NCI-H2029 (cell line): ENCODE measurements around the gene FGD5.
"Not testable (repeated sequence)": the region's sequence is repeated elsewhere in the genome, so short reads cannot be mapped to it uniquely, and the experiment has no call there.

Source experiments
- DNase-seq: peaks from one replicate; lab custom pipeline; 2025; lab: John Stamatoyannopoulos, UW

The FGD5 gene

GRCh38 chr3:14805961-14806537 is 12.7 kb upstream of the FGD5 start:
- no peak for DNase-seq

DNA sequence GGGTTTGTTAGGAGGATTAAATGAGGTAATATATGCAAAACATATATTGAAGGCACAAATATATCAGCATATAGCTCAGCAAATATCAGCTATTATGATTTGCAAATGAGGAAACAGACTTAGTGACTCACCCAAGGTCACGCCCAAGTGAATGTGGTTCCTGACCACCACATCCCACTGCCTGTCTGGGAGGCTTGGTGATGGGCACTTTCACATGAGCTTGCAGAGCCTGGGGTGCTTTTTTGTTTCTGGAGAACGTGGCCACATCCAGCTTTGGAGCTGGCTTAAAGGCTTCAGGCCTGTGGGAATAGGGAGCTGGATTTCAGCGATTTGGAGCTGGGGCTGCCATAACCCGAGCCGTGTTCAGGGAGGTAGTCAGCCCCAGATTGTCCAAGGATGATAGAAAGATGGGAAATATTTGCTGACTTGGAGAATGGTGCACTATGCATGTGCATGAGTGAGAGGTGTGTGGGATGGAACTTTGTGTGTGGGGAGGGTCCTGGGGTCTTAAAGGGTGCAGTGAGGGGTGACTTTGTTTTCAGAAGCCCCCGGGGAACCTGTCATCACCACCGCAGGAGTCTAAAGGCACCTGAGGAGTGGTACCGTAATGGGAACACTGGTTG is 12.0 kb upstream of the FGD5 start:
- no peak for DNase-seq

- DNase-seq = no peak
These were observed 10.7 kb upstream of the FGD5 start for GRCh38 chr3:14808025-14808424.

DNA sequence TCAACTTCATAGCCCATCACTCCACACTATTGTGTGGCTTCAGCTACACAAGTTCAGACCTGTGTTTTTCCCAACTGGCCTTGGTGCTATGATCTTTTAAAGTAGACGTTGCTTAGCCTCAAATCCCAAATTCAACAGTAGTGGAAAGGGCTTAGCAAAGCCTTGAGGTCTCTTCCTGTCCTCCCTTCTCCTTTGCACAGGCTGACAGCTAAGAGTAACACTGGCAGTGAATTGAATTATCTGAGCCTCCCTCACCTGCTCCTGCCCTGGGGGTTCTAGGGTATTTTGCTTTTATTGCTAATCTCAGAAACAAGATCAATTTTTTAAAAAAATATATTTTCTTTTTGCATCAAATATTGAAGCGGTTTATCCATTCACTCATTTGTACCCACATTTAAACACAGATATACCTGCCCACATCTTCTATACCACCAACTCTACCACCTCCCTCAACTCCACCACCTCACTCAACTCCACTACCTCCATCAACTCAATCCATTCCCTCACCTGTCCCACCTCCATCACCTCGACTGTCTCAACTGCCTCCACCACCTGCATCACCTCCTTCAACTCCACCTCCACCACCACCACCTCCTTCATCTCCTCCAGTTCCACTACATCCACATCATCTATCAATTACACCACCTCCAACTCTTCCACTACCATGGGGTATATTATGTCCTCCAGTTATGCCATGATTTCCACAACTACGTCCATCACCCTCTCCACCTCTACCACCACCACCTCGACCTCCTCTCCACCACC is 10.1 kb upstream of the FGD5 start:
- DNase-seq = no peak

GRCh38 chr3:14809611-14810010 is 9.2 kb upstream of the FGD5 start:
- not testable (repeated sequence) for DNase-seq

DNA sequence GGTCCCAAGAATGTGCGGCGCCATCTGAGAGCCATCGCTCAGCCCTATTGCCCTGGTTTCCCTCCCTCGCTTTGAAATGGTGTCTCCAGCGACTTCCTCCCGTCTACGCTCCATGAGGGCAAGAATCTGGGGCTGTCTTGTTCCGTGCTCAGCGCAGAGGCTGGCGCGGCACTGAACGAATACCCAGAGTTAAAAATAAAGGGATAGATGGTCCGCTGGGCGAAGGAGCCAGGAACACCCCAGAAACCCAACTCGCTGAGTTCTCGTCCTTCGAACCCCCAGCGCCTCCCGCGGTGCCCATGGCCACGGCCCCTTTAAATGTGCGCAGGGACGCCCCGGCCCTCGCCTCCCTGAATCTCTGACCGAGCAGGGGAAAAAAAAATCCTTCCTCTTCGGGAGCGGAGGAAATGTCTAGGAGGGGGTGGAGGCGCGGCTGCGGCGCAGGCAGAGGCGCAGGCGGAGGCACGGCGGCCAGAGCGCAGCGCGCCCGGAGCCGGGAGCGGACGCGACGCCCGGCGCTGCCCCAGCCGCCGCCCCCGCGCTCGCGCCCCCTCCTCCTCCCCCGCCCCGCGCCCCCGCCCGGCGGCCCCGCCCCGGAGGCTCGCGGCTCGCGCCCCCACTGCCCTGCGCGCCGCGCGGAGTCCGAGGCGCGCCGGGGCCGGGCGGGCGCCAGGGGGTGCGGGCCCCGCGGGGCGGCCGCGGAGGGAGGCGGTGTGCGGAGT is 8.5 kb upstream of the FGD5 start:
- DNase-seq = no peak

DNA sequence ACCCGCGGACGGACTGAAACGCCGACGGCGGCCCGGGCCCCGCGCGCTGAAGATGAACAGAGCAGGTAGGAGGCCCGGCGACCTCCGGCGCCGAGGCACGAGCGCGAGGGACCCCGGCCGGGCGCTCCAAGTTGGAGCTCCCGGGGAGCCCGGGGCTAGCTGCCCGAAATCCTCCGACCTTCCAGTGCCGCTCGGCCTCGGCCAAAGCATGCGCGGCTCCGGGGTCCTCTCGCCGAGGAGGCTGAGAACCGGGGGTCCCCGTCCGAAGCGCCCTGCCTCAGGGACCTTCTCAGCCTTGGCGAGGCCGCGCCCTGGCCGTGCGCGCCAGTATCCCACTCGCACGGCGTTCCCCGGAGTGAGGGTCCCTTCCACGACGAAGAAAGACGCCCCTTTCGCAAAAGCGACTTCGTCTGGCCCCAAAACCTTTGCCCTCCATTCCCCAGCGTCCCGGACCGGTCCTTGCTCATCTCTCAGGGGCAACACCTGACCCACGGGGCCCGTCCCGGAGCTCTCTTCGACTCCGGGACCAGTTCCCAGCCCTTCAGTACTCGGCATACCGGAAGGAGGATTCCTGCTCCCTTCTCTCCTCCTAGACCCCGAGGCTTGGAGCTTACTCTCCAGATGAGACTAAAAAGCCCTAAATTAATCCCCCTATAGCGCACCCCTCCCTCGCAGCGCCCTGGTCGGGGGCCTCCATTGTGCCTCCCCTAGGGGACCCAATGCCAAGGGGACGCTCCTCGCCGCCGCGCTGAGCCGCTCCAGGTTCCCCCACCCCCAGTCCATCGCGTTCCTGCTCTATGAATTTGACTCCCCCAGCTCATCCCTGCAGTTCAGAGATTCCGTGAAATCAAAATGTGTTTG is 7.7 kb upstream of the FGD5 start:
- no peak for DNase-seq

DNA sequence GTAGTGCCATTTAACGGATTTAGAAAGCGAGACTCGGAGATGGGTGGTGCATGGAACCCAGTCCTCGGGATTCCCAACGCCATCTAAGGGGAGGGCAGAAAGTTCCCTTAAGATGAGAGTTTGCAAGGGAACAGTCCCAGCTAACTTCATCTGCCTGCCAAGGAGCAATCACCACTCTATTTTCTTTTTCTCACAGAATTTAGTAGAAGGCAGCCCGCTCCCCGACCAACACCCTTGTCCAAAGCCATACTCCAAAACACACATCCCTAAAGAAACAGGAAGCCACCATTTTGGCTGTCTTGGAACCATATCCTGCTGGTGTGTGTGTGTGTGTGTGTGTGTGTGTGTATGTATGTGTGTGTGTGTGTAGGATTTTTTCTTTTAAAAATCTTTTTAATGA is 7.1 kb upstream of the FGD5 start:
- no peak for DNase-seq

DNA sequence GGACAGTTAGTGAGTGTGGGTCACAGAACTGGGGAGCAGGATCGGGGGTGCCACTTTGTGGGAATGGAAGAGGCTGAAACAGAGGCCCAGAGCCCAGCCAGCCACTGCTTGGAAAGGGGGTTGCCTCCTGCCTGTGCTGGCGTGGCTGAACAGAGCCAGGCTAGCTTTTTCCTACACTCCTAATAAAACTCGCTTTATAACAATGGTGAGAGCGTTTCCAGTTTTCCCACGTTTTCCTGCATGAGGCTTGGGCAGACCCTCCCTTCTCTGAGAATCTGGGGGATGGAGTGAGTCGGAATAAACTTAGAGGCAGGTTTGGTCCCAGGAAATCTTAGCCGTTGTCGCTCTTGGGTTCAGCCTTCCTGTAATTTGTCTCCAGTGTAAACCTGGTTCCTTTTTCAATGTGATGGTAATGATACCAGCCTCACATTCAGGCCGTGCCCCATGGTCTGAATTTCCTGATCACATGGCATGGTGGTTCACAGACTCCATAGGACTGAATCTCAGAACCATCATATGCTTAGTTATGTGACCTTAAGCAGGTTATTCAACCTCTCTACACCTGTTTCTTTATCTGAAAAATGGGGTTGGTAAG is 6.5 kb upstream of the FGD5 start:
- no peak for DNase-seq

DNA sequence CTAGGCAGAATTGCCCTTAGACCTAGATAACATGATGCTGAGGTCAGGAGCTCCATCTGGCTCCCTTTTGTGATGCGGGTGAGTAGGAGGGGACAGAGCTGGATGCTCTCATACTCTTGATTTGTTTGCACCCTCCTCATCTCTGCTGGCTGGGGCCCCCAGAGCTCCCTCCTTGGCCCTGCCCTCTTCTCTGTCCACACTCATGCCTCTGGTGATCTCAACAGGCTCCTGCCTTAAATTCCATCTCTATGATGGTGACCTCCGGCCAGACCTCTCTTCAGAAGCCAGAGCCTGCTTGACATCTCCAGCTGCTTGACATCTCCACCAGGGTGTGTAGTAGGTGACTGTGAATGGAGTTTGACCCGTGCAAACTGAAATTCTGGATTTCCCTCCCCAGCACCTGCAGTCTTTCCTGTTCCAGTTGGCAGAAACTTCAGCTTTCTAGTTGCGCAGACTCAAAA is 4.3 kb upstream of the FGD5 start:
- DNase-seq = no peak

DNA sequence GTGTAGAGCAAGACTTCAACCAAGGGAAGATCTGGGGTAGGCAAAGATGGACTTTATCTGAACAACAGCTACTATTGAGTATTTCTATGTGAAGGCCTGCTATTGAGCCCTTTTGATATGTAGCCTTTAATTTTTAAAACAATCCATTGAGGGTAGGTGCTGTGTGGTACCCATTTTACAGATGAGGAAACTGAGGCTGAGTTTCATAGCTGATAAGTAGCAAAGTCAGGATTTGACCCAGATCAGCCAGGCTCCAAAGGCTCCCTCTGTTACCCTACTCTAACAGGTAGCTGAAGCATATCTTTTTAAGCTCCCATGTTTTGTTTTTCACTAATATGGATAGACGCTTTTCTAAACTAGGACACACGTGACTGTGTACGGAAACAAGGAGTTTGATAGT is 2.4 kb upstream of the FGD5 start:
- DNase-seq = no peak

DNA sequence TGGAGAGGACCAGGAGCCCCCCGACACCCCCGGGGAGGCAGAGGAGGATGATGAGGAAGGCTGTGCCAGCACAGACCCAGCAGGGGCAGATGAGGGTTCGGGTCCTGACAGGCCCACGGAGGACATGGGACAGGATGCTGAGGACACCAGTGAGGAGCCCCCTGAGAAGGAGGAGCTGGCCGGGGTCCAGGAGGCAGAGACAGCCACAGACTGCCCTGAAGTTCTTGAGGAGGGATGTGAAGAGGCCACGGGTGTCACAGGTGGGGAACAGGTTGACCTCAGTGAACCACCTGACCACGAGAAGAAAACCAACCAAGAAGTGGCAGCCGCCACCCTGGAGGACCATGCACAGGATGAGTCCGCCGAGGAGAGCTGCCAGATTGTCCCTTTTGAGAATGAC is 909 bp downstream of the FGD5 start:
- no peak for DNase-seq

- DNase-seq = no peak
These were observed 1.4 kb downstream of the FGD5 start for GRCh38 chr3:14820156-14820555.

GRCh38 chr3:14821151-14821550 is 2.4 kb downstream of the FGD5 start:
- no peak for DNase-seq

GRCh38 chr3:14822134-14822533 is 3.4 kb downstream of the FGD5 start:
- no peak for DNase-seq

DNA sequence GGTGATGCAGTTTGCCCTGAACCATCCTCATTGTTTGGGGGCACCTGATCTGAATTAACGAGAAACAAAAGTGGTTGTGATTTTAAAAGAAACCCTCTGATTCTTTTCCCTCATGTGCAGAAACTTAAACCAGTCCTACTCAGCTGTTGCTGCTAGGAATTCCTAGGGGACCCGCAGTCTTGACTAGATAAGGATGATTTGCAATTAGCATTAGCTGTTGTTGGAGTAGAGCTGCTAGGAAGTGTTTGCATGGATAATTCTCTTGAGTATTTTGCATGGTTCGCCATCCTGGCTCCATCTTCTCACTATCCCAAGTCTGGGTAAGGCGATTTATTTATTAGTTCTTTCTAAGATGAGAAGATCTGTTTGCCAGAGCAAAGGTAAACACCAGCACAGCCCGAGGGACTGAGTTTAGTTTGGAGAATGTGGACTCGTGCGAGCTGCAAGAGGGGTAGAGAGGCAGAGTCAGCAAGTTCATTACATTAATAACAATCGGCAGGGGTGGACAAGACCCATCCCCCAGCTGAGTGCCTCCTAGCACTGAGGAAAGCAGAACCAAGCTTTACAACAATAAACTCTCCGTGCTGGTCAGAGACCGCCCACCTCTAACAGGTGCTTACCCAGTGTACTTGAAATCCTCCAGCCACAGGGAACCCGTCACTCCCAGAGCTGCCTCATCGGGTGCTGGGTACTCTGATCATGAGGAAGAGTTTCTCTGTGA is 4.1 kb downstream of the FGD5 start:
- no peak for DNase-seq

- no peak for DNase-seq
These were observed 4.6 kb downstream of the FGD5 start for GRCh38 chr3:14823393-14823792.

DNA sequence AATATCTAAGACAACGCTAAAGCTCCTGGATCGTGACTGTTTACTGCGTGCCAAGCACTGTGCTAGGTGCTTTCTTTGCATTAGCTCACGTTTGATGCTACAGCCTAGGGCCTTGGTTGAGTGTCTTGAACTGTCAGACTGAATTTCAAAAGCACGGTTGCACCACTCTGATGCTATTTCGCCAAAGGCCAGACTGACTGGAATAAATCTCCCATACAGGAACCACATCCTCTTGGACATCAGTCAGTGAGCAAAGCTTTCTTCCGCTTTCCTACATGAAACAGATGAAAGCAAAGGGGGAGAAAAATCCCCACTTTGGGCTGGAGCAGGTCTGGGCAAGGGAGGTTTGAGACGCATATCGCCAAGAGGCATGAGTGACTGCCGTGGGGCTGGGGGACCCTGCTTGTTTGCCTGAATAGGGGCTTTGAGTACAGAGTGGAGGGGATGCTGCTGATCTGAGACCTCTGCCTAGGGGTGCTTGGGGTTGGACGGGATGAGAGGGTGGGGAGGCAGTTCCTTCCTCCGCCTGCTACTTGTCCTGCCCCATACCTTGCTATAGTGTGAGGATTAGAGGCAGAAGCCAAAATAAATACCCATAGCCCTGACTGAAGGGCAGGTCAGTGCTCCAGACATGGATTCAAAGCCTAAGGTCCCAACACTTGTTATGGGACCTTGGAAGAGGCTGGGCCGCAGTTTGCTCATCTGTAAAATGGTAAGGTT is 5.3 kb downstream of the FGD5 start:
- no peak for DNase-seq

GRCh38 chr3:14824646-14825045 is 5.9 kb downstream of the FGD5 start:
- no peak for DNase-seq

- DNase-seq = no peak
These were observed 7.3 kb downstream of the FGD5 start for GRCh38 chr3:14826069-14826468.
